Astrocyte of the cerebellum (primary cell): ENCODE results near the gene FHL1.

Experiments used
- DNase-seq: peaks from one replicate; pipeline ENCODE4 v3.0.0-alpha.2; 2011; ENCODE audit warnings: low read depth
- H3K4me3 ChIP-seq: 2 replicates; pipeline ENCODE4 v1.5.1; 2011; ENCODE audit warnings: mild to moderate bottlenecking, low read depth, low read length, moderate library complexity
- in situ Hi-C: cut with HindIII; loops from 2 replicates; pipeline ENCODE4 v1.10.0; 2017; ENCODE audit warnings: low sequenced_read_pairs
- TF ChIP-seq, protein P1 (sequence below): IDR thresholded peaks from 2 replicates; pipeline ENCODE4 v1.5.1; 2012; ENCODE audit warnings: low read length, low read depth, moderate library complexity, mild to moderate bottlenecking; ENCODE audit errors: missing control alignments

FHL1 gene

DNA sequence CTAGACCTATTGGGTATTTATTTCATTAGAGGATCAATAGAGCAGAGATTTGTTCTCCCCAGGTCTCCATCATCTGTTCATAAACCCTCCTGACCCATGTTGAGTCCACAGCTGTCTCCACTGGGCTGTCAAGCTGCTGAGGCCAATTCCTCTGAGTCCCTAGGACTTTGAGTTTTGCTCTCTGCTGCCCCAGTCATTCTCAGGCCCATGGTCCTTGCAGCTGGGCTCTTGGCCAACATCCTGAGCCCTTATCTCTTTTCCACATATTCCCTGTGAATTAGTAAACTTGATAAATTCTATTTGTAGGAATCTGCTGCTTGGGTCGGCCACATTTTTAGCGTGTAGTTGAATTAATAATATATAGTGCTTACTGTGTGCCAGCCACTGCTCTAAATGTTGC, 41.9 kb downstream of the FHL1 start:
- H3K4me3 ChIP-seq = no peak overlapping the region
- TF ChIP-seq, protein P1, sequence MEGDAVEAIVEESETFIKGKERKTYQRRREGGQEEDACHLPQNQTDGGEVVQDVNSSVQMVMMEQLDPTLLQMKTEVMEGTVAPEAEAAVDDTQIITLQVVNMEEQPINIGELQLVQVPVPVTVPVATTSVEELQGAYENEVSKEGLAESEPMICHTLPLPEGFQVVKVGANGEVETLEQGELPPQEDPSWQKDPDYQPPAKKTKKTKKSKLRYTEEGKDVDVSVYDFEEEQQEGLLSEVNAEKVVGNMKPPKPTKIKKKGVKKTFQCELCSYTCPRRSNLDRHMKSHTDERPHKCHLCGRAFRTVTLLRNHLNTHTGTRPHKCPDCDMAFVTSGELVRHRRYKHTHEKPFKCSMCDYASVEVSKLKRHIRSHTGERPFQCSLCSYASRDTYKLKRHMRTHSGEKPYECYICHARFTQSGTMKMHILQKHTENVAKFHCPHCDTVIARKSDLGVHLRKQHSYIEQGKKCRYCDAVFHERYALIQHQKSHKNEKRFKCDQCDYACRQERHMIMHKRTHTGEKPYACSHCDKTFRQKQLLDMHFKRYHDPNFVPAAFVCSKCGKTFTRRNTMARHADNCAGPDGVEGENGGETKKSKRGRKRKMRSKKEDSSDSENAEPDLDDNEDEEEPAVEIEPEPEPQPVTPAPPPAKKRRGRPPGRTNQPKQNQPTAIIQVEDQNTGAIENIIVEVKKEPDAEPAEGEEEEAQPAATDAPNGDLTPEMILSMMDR = no peak
- no peak for DNase-seq
- in situ Hi-C loops = no loop called here

DNA sequence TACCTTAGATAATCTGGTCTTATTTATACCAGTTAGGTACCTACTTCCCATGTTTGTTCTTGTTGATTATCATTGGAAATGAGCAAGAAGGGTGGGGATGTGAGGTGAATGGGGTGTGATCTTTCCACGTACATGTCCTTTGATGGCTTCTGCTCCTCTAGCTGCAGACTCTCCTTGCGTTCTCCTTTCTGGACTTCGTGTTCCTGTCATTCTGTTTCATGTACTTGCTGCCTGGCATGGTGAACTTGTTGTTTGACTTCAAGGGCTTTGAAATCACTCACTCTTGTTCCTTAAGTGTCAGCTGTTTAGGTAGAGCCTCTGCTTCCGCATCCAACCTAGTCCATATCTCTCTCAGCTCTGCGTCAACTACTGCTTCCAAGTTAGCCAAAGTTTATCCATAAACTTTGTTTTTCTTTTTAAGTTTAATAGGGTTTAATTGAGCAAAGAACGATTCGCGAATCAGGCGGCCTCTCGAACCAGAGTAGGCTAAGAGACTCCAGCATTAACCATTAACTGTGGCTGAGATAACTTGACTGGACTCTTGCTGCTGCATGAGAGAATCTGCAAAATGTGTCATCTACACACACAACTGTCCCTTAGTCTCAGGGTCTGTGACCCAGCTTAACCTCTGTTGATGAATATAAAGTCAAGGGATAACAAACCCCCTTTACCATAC, 42.8 kb downstream of the FHL1 start:
- TF ChIP-seq, protein P1 = no peak
- no peak overlapping the region for H3K4me3 ChIP-seq
- no peak for DNase-seq
- in situ Hi-C loops = no loop called here

DNA sequence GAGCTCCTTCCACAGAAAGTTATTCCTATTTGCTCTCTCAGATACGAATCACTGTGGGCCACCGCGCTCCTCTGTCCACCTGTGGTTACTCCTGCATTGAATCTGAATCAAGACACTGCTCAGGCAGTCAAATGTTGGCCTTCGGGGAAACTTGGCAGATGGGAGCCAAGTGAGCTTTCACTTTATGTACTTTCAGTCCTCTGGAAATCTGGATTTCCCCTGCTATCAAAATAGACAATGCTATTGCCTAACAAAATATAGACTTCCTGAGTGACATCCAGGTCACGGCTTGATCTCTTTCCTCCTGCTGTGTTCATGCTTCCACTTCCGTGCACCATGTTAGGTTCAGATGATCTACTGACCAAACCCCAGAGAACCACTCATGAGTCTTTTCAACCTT, 43.8 kb downstream of the FHL1 start:
- H3K4me3 ChIP-seq = no peak overlapping the region
- TF ChIP-seq, protein P1 = no peak
- DNase-seq = no peak
- in situ Hi-C loops = no loop called here

DNA sequence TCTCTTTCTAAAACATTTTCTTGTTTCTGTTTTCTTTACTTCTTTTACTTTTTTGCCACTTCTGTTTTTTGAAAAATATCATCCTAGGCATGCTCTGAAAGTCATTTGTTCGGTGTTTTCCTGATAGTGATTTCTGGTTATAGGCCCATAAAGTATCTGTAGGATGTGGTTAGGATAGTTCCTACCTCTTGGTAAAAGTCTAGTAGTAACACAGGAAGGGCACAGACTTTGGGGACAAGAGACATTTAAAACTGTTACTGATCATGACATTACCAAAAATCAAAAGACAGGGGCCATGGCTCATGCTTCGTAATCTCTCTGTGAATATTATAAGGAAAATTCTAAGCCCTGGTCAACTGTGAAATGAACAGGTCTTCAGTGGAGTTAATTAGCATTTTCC, 44.8 kb downstream of the FHL1 start:
- in situ Hi-C loops = no loop called here
- TF ChIP-seq, protein P1 = no peak
- DNase-seq = no peak
- H3K4me3 ChIP-seq = no peak overlapping the region

DNA sequence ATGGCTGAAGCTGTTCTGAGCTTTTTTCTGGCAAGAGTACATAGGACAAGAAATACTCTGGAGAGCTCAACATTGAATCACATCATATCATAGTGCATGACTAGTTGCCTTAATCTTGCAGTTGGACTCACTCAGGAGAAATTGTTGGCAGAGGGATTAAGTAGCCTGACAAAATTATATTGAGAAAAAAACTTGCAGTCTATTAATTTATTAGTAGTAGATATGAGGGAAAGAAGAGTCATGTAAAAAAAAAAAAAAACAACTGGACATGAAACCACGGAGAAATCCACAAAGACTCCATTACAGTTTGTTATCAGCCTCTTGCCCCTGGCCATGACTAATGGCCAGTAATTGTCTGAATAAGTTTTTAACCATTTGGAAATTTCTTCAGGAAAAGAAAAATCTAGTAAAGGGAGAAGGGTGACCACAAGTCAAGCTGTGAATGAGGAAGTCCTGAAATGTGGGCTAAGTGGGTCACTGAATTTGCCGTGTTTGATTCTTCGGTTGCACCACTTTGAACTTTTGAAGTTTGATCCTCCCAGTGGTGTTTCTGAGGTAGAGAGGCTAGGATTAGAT, 45.6 kb downstream of the FHL1 start:
- H3K4me3 ChIP-seq = no peak overlapping the region
- in situ Hi-C loops = no loop called here

DNA sequence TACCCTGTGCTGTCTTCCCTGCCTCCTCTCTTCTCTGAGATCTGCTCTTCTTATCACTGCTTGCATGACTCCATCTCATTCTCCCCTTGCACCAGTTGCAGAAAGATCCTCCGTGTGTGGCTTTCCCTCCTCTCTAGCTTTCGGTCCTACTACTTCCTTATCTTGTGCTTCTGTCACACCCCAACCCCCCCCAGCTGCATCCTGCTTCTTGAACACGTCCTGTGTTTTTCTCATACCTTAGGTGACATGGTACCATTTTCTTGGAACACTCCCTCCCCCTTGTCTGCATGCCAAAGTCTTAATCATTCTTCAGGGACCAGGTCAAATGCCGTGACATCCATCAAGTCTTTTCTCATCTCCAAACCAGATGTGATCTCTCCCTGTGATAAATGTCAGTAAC, 46.4 kb downstream of the FHL1 start:
- TF ChIP-seq, protein P1 = no peak
- H3K4me3 ChIP-seq = no peak overlapping the region
- in situ Hi-C loops = no loop called here
- no peak for DNase-seq

More for the DNA sequence above, 45.6 kb downstream of the FHL1 start:
- DNase-seq = no peak
- TF ChIP-seq, protein P1 = no peak
